Uterus (tissue), 2 donors: ENCODE results near the gene TXNRD2.

ENCODE experiments used
- CTCF ChIP-seq, 4 experiments: fragments of 200-600 bp in 2 of 4; fragments of 450-650 bp in 2 of 4; sonication (generic) in 2 of 4; IDR thresholded peaks; one replicate each; pipeline ENCODE4 v1.5.1; 2016 to 2019; ENCODE audit warnings: antibody characterized with exemption in 4 of 4, mild to moderate bottlenecking in 2 of 4, moderate library complexity in 1 of 4
- POLR2A ChIP-seq, 2 donors: fragments of 450-650 bp; IDR thresholded peaks; one replicate each; pipeline ENCODE4 v1.6.1; 2016; ENCODE audit warnings: antibody characterized with exemption in 2 of 2, mild to moderate bottlenecking in 1 of 2, moderate library complexity in 1 of 2

DNA sequence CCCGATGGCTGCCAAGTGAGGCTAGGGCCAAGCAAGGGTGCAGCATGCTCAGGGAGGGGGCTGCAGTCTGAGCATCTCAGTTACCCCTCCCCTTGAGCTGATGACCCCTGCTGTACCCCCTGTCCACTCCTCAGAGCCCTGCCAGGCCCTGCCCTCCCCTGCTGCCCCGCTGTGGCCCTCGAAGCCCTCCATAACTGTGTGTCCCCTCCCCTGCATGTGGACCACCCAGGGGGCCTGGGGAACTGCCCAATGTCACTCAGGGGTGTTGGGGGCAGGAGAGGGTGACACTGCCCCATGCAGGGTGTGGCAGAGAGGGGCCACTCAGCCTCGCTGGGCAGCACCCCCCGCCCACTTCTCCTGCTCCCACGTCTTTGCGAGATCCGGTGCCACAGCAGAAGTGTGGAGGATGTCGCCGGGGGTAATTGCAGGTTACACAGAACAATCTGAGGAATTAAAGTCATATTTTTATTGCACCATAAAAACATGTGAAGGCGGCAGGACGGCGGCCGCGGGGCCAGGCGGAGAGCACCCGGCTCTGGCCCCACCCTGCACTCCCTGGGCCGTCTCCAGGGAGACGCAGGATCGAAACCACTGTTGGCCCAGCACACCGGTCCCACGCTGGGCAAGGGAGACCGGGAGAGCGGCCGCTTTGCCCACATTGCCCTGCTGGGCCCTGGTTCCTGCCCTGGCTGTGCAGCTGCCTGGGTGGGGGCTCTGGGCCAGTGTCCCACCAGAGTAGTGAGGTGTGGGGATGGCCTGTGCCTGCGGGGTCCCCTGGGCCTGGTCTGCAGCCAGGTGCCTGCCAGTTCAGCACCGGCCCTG, 68.3 kb downstream of the TXNRD2 start:
- no peak for TF ChIP-seq POLR2A (IDR thresholded peaks at IDR 0.05)
- no peak for TF ChIP-seq CTCF (IDR thresholded peaks at IDR 0.05)
